Loucy (cell line): Measurements from ENCODE around the gene ROGDI.

ENCODE experiments used
- H2AFZ ChIP-seq: fragments of 200-600 bp; sonication (generic); 2 replicates; pipeline ENCODE4 v1.6.0; 2016; ENCODE audit warnings: antibody characterized with exemption, mild to moderate bottlenecking, low read length, moderate library complexity
- H3F3A ChIP-seq: fragments of 200-600 bp; 2 replicates; pipeline ENCODE4 v1.6.0; 2016; ENCODE audit warnings: antibody characterized with exemption, low read depth, mild to moderate bottlenecking
- H3K27me3 ChIP-seq: fragments of 200-600 bp; sonication (generic); 2 replicates; pipeline ENCODE4 v1.6.1; 2014; ENCODE audit warnings: low read length, mild to moderate bottlenecking; ENCODE audit not compliant: insufficient read depth, poor library complexity, severe bottlenecking
- H3K36me3 ChIP-seq: fragments of 200-600 bp; sonication (generic); 2 replicates; pipeline ENCODE4 v1.6.1; 2016; ENCODE audit warnings: low read length; ENCODE audit not compliant: insufficient read depth
- H3K4me1 ChIP-seq: fragments of 200-600 bp; sonication (generic); 2 replicates; pipeline ENCODE4 v1.5.1; 2014; ENCODE audit warnings: low read length, mild to moderate bottlenecking; ENCODE audit not compliant: insufficient read depth, poor library complexity, severe bottlenecking
- H3K4me2 ChIP-seq: fragments of 200-600 bp; sonication (generic); 2 replicates; pipeline ENCODE4 v1.6.0; 2014; ENCODE audit warnings: antibody characterized with exemption, low read length, low read depth, mild to moderate bottlenecking; ENCODE audit not compliant: poor library complexity, severe bottlenecking
- H3K4me3 ChIP-seq: fragments of 200-600 bp; sonication (generic); 2 replicates; pipeline ENCODE4 v1.5.1; 2014; ENCODE audit warnings: low read length, mild to moderate bottlenecking, mixed read lengths; ENCODE audit not compliant: poor library complexity, severe bottlenecking
- H3K79me2 ChIP-seq: fragments of 200-600 bp; sonication (generic); 2 replicates; pipeline ENCODE4 v1.6.1; 2014; ENCODE audit warnings: low read length; ENCODE audit not compliant: insufficient read depth
- H3K9ac ChIP-seq: fragments of 200-600 bp; sonication (generic); 2 replicates; pipeline ENCODE4 v1.6.0; 2014; ENCODE audit warnings: mild to moderate bottlenecking, low read depth, low read length, moderate library complexity; ENCODE audit not compliant: poor library complexity, severe bottlenecking
- H3K9me2 ChIP-seq: fragments of 200-600 bp; sonication (generic); replicated peaks from 2 replicates; pipeline ENCODE4 v1.6.1; 2016; ENCODE audit warnings: low read depth, low read length, mixed read lengths
- H3K9me3 ChIP-seq: fragments of 200-600 bp; sonication (generic); 2 replicates; pipeline ENCODE4 v1.6.1; 2014; ENCODE audit warnings: mild to moderate bottlenecking, antibody characterized with exemption, low read length, low read depth; ENCODE audit not compliant: insufficient read depth
- H4K20me1 ChIP-seq: fragments of 200-600 bp; sonication (generic); 2 replicates; pipeline ENCODE4 v1.6.0; 2014; ENCODE audit warnings: antibody characterized with exemption, low read length, mild to moderate bottlenecking; ENCODE audit not compliant: insufficient read depth, poor library complexity, severe bottlenecking
- CTCF ChIP-seq: fragments of 200-600 bp; sonication (generic); conservative IDR thresholded peaks from 2 replicates; pipeline ENCODE4 v1.5.1; 2014; ENCODE audit warnings: mild to moderate bottlenecking, antibody characterized with exemption, low read length
- EZH2phosphoT487 ChIP-seq: fragments of 200-600 bp; IDR thresholded peaks from 2 replicates; pipeline ENCODE4 v1.6.1; 2018; ENCODE audit warnings: antibody characterized with exemption, mild to moderate bottlenecking, moderate library complexity, borderline replicate concordance

ROGDI gene

GRCh38 chr16:4839942-4840341, 37.5 kb upstream of the ROGDI start:
- H3K4me3 ChIP-seq: no peak overlapping the region
- H3K36me3 ChIP-seq: peaks cover 24% of the 10 kb centered on the region; the same call in 1 of the 2 replicates
- H3K4me1 ChIP-seq: no peaks in the 10 kb centered on the region
- H3K27me3 ChIP-seq: no peaks in the 10 kb centered on the region
- H3F3A ChIP-seq: no peaks in the 10 kb centered on the region
- TF ChIP-seq EZH2phosphoT487 (no peak), CTCF (no peak)
- H3K4me2 ChIP-seq: no peak overlapping the region
- no peaks in the 10 kb centered on the region for H4K20me1 ChIP-seq
- peaks cover 11% of the 10 kb centered on the region for H3K79me2 ChIP-seq
- H3K9me2 ChIP-seq: no peaks in the 10 kb centered on the region
- no peaks in the 10 kb centered on the region for H3K9me3 ChIP-seq
- no peak overlapping the region for H3K9ac ChIP-seq
- H2AFZ ChIP-seq: no peak overlapping the region

- TF ChIP-seq EZH2phosphoT487 (no peak), CTCF (no peak)
- Histone ChIP-seq H3K27me3 (no peaks in the 10 kb centered on the region), H3K9me3 (no peaks in the 10 kb centered on the region)
Measured at GRCh38 chr16:4837733-4838501, 35.5 kb upstream of the ROGDI start.

GRCh38 chr16:4836727-4837126, 34.3 kb upstream of the ROGDI start:
- H2AFZ ChIP-seq: no peak overlapping the region
- no peaks in the 10 kb centered on the region for H3K9me3 ChIP-seq
- H3K79me2 ChIP-seq: no peaks in the 10 kb centered on the region
- no peak overlapping the region for H3K4me2 ChIP-seq
- TF ChIP-seq EZH2phosphoT487 (no peak), CTCF (no peak)
- no peaks in the 10 kb centered on the region for H3K9me2 ChIP-seq
- H3F3A ChIP-seq: no peaks in the 10 kb centered on the region
- no peaks in the 10 kb centered on the region for H4K20me1 ChIP-seq
- peaks cover 31% of the 10 kb centered on the region; the same call in 1 of the 2 replicates for H3K36me3 ChIP-seq
- no peaks in the 10 kb centered on the region for H3K4me1 ChIP-seq
- no peaks in the 10 kb centered on the region for H3K27me3 ChIP-seq
- no peak overlapping the region for H3K4me3 ChIP-seq
- H3K9ac ChIP-seq: no peak overlapping the region

More at GRCh38 chr16:4837733-4838501, 35.5 kb upstream of the ROGDI start:
- H3K4me1 ChIP-seq: no peaks in the 10 kb centered on the region
- no peak overlapping the region for H2AFZ ChIP-seq
- H3K9ac ChIP-seq: no peak overlapping the region
- no peaks in the 10 kb centered on the region for H3K9me2 ChIP-seq
- no peaks in the 10 kb centered on the region for H3F3A ChIP-seq
- no peak overlapping the region for H3K4me3 ChIP-seq
- H3K79me2 ChIP-seq: no peaks in the 10 kb centered on the region
- peaks cover 21% of the 10 kb centered on the region; the same call in 1 of the 2 replicates for H3K36me3 ChIP-seq
- no peaks in the 10 kb centered on the region for H4K20me1 ChIP-seq
- no peak overlapping the region for H3K4me2 ChIP-seq
